A549 (cell line): Measurements from ENCODE around the gene C2orf49.

ENCODE experiments used
- BHLHE40 ChIP-seq: IDR thresholded peaks from 2 replicates; pipeline ENCODE4 v1.6.1; 2012; ENCODE audit warnings: low read depth, low read length, inconsistent platforms
- CTCF ChIP-seq: fragments of >200 bp; sonication (Bioruptor Twin); formaldehyde crosslinking; IDR thresholded peaks from 3 replicates; pipeline ENCODE4 v1.5.1; 2016
- FOSL2 ChIP-seq, 2 experiments: fragments of 450-650 bp in 1 of 2; fragments of >200 bp in 1 of 2; sonication (Bioruptor Twin) in 1 of 2; formaldehyde crosslinking; IDR thresholded peaks; 2 replicates each; pipeline versions ENCODE4 v1.5.0 to v1.6.1; 2016 to 2020; ENCODE audit warnings: mild to moderate bottlenecking in 1 of 2, moderate library complexity in 1 of 2
- MAX ChIP-seq: IDR thresholded peaks from 2 replicates; pipeline ENCODE4 v1.6.1; 2012
- PBX3 ChIP-seq: IDR thresholded peaks from 2 replicates; pipeline ENCODE4 v1.6.1; 2012
- POLR2A ChIP-seq: IDR thresholded peaks from 2 replicates; pipeline ENCODE4 v1.6.1; 2012; ENCODE audit warnings: mild to moderate bottlenecking, low read length
- POLR2AphosphoS2 ChIP-seq: conservative IDR thresholded peaks from 2 replicates; pipeline ENCODE4 v1.6.1; 2012; ENCODE audit warnings: low read length, improper control_type of control experiment, inconsistent platforms
- RAD21 ChIP-seq, 2 experiments: fragments of >200 bp in 1 of 2; sonication (Bioruptor Twin) in 1 of 2; formaldehyde crosslinking in 1 of 2; IDR thresholded peaks in 1 of 2; conservative IDR thresholded peaks in 1 of 2; 2 replicates in 1 of 2; 3 replicates in 1 of 2; pipeline ENCODE4 v1.6.1; 2012 to 2018; ENCODE audit warnings: inconsistent platforms in 1 of 2
- SMC3 ChIP-seq: fragments of >200 bp; sonication (Bioruptor Twin); formaldehyde crosslinking; IDR thresholded peaks from 3 replicates; pipeline ENCODE4 v1.6.1; 2018; ENCODE audit warnings: inconsistent platforms

- TF ChIP-seq FOSL2 (IDR thresholded peaks at IDR 0.05), result no peak
- no peak for TF ChIP-seq FOSL2 (CRISPR knock-in tag; IDR thresholded peaks at IDR 0.05)
- TF ChIP-seq CTCF, result no peak
- no peak for TF ChIP-seq POLR2A
- TF ChIP-seq SMC3, result no peak
- no peak for TF ChIP-seq RAD21 (conservative IDR thresholded peaks at IDR 0.05 in 1 of 2, IDR thresholded peaks at IDR 0.05 in 1 of 2)
- TF ChIP-seq PBX3, result no peak
- no peak for TF ChIP-seq POLR2AphosphoS2
- no peak for TF ChIP-seq BHLHE40
- no peak for TF ChIP-seq MAX
Observed at GRCh38 chr2:105391763-105392662, 54.7 kb downstream of the C2orf49 start.
